Chondrocyte (in vitro differentiated cells): ENCODE data around the gene DUSP19. TPM values are rescaled to one million over a fixed set of nuclear protein-coding genes. Genes with fewer than 3 reads are reported as not detected.

Experiments
- DNase-seq: peaks from one replicate; pipeline ENCODE4 v3.0.0; 2021; ENCODE audit warnings: mixed read lengths, low spot score
- H3K27ac Mint-ChIP-seq: one replicate; pipeline ENCODE4 v1.8.0; 2021; ENCODE audit warnings: mild to moderate bottlenecking, moderate library complexity, mixed read lengths; ENCODE audit not compliant: unreplicated experiment
- H3K27me3 Mint-ChIP-seq: 2 replicates; pipeline ENCODE4 v1.8.0; 2021; ENCODE audit warnings: low read depth, mixed read lengths
- H3K36me3 Mint-ChIP-seq: 2 replicates; pipeline ENCODE4 v1.8.0; 2021; ENCODE audit warnings: low read depth, mixed read lengths
- H3K4me1 Mint-ChIP-seq: 2 replicates; pipeline ENCODE4 v1.8.0; 2021; ENCODE audit warnings: low read depth, mild to moderate bottlenecking, mixed read lengths
- H3K4me3 Mint-ChIP-seq: one replicate; pipeline ENCODE4 v1.8.0; 2021; ENCODE audit warnings: mild to moderate bottlenecking, moderate library complexity, mixed read lengths; ENCODE audit not compliant: unreplicated experiment
- H3K9me3 Mint-ChIP-seq: 2 replicates; pipeline ENCODE4 v1.8.0; 2021; ENCODE audit warnings: low read depth, mixed read lengths
- CTCF ChIP-seq: fragments of 200-600 bp; sonication (generic); IDR thresholded peaks from 2 replicates; pipeline ENCODE4 v1.5.0; 2021; ENCODE audit warnings: antibody characterized with exemption, mild to moderate bottlenecking, moderate library complexity
- total RNA-seq: library from RNA; stranded (reverse); gene quantifications from 3 replicates; pipeline ENCODE4 v1.2.1, GENCODE V29; 2021

DUSP19 gene
- total RNA-seq, 1 donor from 2014 or later, result 4.1 TPM

DNA sequence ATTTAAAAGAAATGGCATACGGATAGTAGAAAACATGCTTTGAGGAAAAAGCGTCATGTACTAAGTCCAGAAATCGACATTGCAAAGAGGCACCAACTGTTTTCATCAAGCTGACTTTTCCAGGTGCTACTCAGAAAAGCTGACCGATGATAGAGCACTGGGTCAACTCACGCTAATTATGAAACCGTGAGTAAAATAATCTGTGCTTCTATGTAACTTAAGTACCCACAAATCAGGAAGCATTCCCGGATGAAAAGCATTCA lies 45.3 kb downstream of the DUSP19 start:
- no peak for TF ChIP-seq CTCF
- H3K4me1 Mint-ChIP-seq, result peaks cover 25% of the 10 kb centered on the region
- peak overlapping the region; percentile 99 for H3K27ac Mint-ChIP-seq
- H3K27me3 Mint-ChIP-seq, result peaks cover 2% of the 10 kb centered on the region
- H3K9me3 Mint-ChIP-seq, result no peaks in the 10 kb centered on the region
- H3K4me3 Mint-ChIP-seq, result peak overlapping the region; percentile 95
- no peak for DNase-seq
- H3K36me3 Mint-ChIP-seq, result no peaks in the 10 kb centered on the region

DNA sequence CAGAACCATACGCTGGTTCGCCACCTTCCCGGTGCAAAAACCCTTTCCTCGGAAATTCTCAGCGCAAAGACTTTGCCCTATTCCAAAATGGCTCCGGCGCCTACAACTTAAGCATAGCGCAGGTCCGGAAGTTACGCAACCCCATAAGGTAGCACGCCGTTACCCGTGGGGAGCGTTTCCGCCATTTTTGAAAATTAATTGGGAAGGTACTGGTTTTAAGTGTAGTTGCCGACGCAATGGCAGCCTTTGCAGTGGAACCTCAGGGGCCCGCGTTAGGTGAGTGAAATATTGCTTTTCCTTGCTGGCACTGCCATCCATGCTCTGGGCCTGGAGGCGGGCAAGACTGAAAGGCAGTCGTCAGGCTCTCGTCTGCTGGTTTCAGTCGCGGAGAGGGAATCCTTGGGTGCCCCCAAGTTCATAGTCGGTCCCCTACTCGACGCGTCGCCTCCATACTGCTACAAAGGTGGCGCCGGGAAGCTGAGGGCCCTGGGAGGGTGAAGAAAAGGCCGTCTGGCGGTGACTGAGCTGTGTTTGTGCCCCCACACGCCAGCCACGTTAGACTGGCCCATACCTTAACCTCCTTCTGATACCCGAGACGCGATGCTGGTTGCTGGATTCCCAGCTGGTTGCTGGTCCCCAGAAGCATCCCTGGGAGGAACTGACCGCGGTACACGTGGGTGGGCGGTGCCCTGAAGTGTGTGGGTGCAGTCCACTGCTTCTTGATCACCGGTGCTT lies 45.8 kb downstream of the DUSP19 start, which contains the start of gene NUP35:
Gene NUP35 (plus strand): TSS at position 222 of the 735 bp plus-strand sequence. CDS start 15 bp downstream, at position 237.
- peak; percentile 87 for DNase-seq
- H3K36me3 Mint-ChIP-seq, result no peaks in the 10 kb centered on the region
- peaks cover 2% of the 10 kb centered on the region for H3K27me3 Mint-ChIP-seq
- TF ChIP-seq CTCF, result no peak
- H3K27ac Mint-ChIP-seq, result peak within 1 kb of the TSS; percentile 99
- peak within 1 kb of the TSS; percentile 95 for H3K4me3 Mint-ChIP-seq
- peaks cover 25% of the 10 kb centered on the region for H3K4me1 Mint-ChIP-seq
- no peaks in the 10 kb centered on the region for H3K9me3 Mint-ChIP-seq

- no peaks in the 10 kb centered on the region for H3K36me3 Mint-ChIP-seq
- peaks cover 2% of the 10 kb centered on the region for H3K27me3 Mint-ChIP-seq
- peaks cover 25% of the 10 kb centered on the region for H3K4me1 Mint-ChIP-seq
- TF ChIP-seq CTCF, result no peak
- H3K9me3 Mint-ChIP-seq, result no peaks in the 10 kb centered on the region
- DNase-seq, result no peak
- H3K4me3 Mint-ChIP-seq, result peak overlapping the region; percentile 95
- peak overlapping the region; percentile 99 for H3K27ac Mint-ChIP-seq
Observed at GRCh38 chr2:183124957-183125255, 46.4 kb downstream of the DUSP19 start.

DNA sequence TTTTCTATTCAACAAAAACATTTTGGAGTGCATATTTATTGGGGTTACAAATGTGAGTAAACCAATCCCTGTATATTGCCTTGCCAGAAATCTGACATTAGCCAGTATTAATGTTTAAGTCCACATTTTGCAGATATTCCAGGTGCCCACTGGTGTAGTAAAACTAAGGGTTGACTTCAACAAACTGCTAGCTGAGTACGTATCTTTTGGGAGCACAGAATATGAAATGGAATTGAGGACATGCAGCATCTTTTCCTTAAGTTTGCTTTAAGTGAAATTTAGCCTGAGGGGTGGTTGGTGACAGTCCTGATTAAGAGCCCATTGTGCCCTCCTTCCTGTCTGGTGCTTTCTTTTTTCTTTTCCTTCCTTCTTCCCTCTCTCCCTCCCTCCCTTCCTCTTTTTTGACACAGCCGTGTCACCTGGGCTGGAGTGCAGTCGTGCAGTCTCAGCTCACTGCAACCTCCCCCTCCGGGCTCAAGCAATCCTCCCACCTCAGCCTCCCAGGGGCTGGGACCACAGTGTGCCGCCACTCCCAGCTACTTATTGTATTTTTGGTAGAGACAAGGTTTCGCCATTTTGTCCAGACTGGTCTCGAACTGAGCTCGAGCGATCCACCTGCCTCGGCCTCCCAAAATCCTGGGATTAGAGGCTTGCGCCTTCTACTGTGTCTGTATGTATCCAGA lies 47.3 kb downstream of the DUSP19 start:
- no peaks in the 10 kb centered on the region for H3K9me3 Mint-ChIP-seq

GRCh38 chr2:183126635-183127034 lies 48.1 kb downstream of the DUSP19 start:
- Mint-ChIP-seq H3K27me3 (no peaks in the 10 kb centered on the region), H3K36me3 (peaks cover 2% of the 10 kb centered on the region), H3K9me3 (no peaks in the 10 kb centered on the region), H3K4me3 (no peak overlapping the region), H3K4me1 (peaks cover 25% of the 10 kb centered on the region), H3K27ac (no peak overlapping the region)
- DNase-seq, result no peak
- TF ChIP-seq CTCF, result no peak

More for the DNA sequence above, 47.3 kb downstream of the DUSP19 start:
- no peak for DNase-seq
- Mint-ChIP-seq H3K36me3 (peaks cover under 1% of the 10 kb centered on the region), H3K4me1 (peaks cover 25% of the 10 kb centered on the region), H3K27me3 (no peaks in the 10 kb centered on the region), H3K27ac (peak overlapping the region; percentile 8), H3K4me3 (peak overlapping the region; percentile 95)
- no peak for TF ChIP-seq CTCF
